Activated T-cell treated with anti-CD3 and anti-CD28 coated beads for 1 hour (primary cell): ENCODE results near the gene VPS54.
"Not testable (repeated sequence)": the region's sequence is repeated elsewhere in the genome, so short reads cannot be mapped to it uniquely, and the experiment has no call there.

Experiments
- DNase-seq: peaks from one replicate; pipeline ENCODE4 v3.0.0-alpha.2; 2020; ENCODE audit warnings: low read depth

VPS54 gene

DNA sequence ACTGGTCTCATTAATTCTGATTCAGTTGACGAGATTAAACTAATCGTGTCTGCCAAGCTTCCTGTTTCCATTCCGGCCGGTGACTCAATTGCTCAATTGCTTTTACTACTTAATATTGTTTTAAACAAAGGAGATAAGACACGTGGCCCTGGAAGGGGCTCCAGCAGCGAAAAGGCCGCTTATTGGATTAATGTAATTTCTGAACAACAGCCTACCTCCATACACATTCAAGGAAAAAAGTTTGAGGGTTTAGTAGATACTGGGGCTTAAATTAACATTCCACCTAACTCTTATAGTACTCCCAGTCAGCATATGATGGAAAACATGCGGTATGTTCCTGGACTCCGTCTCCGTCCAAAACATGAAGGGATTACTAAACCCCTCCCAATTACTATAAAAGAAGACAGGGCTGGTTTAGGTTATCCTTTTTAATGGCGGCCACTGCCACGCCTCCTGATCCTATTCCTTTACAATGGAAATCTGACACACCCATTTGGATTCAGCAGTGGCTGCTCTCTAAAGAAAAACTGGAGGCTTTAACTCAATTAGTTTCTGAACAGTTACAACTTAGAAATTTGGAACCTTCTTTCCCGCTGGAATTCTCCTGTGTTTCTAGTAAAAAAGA lies 27.1 kb downstream of the VPS54 start:
- DNase-seq = no peak

GRCh38 chr2:63991173-63991999 lies 27.8 kb downstream of the VPS54 start:
- not testable (repeated sequence) for DNase-seq

DNA sequence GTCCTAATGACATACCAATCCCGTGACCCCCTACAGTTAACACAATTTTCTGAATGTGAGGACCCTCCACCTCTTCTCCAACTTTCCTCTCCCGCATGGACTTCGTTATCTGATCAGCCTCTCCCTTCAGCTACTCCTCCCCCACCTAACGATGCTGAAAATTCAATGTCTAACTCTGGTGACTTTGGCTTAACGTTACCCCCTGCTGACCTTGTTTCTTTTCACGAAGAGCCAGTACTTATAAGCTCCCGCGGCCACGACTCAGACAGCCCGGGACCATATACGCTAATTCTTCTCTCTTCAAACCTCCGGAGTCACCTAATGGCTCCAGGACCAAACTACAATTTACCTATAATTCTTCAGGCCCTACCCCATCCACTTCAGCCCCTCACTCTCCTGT lies 29.2 kb downstream of the VPS54 start:
- DNase-seq = no peak

- DNase-seq = not testable (repeated sequence)
These were observed 30.3 kb downstream of the VPS54 start for GRCh38 chr2:63988842-63989436.

- DNase-seq = no peak
These were observed 34.4 kb downstream of the VPS54 start for GRCh38 chr2:63984606-63985359.

DNA sequence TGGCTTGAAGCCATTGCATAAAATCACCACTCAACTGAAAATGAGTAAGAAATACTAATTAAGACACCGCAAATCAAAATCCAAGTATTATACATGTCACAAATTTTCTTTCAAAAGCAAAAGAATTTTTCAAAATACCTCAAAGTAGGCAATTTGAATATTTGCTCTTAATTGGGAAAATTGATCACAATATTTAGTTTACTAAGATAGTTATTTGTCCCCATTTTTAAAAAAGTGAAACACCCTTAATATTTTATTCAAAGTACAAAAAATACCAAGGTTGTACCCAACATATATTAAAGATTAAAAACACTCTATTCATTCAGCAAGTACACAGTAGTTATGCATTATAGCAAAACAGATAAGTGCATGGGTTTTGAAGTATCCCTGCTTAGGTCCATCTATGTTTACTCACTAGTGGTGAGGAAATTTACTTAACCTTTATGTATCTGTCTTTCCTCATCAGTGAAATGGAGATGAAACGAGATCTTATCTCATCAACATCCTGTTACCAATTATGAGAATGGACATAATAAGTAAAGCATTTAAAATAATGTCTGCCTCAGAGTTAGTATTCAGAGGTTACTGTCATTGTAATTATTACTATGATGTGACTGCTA lies 35.1 kb downstream of the VPS54 start:
- DNase-seq = no peak

DNA sequence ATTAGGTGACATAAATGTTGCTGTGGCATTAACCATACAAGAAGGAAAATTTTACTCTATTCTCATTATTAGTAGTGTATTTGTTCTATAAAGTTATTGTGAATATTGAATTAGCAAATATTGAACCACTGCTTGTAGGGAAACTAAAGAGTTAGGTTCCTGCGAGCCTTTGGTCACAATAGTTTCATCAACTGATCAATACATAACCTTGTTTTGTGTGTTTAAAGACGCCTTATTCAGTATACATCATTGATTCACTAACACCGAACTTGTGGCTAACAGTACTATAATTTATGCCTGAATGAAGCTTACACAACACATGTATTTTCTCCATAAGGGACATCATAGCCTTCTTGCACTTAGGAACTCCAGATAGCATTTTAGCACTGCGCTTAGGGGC lies 36.9 kb downstream of the VPS54 start:
- no peak for DNase-seq

GRCh38 chr2:63981702-63982103 lies 37.5 kb downstream of the VPS54 start:
- DNase-seq = no peak

DNA sequence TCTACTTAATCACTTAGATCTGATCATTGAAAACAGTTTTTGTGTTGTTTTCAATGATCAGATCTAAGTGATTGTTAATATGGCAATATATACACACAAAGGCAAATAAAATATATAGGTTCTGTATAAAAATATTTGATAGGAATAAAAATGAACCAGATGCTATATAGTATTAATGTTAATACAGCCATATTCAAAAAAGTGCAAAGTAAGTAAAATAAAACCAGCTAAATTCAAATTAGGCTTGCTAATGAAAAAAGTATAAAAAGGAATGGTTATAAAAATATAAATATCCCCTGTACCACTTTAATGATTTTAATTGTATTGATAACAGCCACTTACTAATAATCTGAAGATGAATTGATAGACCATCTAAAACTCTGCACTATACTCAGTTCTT lies 38.4 kb downstream of the VPS54 start:
- no peak for DNase-seq

DNA sequence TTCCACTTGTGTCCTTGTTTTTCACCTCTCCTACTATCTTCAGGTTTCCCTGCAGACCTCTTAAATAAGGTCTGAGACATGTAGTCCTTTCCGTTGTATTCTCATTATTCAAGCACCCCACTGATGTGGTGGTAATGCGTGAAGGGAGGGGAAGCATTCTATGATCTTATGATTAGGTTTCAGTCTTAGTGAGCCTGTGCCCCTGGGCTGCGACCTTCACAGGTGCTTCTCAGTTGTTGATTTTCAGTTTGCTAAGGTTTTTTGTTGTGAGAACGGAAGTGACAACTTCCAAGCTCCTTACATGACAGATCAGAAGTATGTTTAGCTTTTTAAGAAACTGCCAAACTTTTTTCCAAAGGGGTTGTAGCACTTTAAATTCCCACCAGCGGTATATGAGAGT lies 41.3 kb downstream of the VPS54 start:
- no peak for DNase-seq

DNA sequence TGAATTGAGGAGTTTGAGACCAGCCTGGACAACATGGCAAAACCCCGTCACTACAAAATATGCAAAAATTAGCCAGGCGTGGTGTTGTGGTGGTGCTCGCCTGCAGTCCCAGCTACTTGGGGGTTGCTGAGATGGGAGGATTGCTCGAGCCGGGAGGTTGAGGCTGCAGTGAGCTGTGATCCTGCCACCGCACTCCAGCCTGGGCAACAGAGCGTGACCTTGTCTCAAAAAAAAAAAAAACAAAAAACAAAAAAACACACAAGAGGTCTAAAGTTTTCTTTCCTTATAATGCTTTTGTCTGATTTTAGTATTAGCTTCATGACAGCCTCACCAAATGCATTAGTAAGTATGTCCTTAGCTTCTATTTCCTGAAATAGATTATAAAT lies 43.1 kb downstream of the VPS54 start:
- no peak for DNase-seq

GRCh38 chr2:63975437-63976124 lies 43.6 kb downstream of the VPS54 start:
- no peak for DNase-seq

DNA sequence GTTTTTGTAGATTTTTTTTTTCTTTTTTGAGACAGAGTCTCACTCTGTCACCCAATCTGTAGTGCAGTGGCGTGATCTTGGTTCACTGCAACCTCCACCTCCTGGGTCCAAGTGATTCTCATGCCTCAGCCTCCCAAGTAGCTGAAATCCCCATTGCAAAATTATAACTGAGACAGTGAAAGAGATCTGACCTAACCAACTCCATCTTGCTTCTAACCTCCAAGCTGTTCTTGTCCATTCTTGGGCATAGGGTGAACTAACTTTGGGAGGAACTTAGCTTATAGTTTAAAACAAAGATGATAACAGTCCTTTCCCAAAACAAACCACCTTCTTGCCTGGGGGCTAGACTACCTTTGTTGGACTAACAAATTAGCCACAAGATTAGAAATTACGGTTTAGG lies 44.2 kb downstream of the VPS54 start:
- DNase-seq = not testable (repeated sequence)

DNA sequence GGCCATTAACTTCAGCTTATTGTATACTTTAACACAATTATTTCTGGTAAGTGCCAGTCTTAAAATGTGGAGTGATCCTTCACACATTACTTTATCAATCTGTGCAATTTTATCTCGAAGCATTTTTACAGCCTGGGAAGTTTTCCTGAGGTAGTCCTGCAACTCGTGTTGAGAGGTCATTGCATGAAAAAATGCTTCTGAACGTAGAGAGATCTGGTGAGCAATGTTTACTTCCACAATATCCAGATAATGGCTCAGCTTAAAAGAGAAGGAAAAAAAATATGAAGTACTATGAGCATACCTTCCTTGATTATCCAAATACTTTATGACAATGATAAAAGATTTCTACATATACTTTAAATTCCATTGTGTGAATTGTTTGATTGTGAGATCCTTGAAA lies 57.0 kb downstream of the VPS54 start:
- DNase-seq = no peak

DNA sequence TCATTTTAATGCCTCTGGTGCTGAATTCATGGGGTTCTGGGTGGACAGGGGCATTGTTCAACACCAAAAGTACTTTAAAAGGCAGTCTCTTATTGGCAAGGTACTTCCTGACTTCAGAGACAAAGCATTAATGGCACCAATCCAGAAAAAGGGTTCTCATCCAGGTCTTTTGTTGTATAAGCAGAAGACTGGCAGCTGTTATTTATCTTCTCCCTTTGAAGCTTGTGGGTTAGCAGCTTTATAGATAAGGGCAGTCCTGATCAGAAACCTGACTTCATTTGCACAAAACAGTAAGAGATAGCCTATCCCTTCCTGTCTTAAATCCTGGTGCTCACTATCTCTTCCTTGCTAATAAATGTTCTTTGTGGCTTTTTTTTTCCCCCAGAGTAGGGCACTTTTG lies 68.8 kb downstream of the VPS54 start:
- DNase-seq = no peak

DNA sequence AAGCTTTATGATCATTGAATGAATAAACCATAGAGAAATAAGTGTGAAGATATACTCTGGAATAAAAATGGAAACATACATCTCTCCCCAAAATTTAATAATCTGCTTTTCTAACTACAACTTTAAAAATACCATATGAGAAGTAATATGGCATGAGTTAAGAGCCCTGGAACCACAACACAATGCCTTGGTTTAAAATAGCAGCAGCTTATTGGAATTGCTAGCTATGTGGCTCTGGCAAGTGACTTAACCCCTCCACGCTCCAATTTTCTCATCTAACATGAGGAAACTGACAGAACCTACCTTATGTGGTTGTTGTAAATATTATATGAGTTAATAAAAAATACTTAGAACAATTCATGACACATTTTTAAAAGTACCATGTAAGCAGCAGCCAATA lies 76.4 kb downstream of the VPS54 start:
- DNase-seq = no peak

- DNase-seq = not testable (repeated sequence)
These were observed 87.1 kb downstream of the VPS54 start for GRCh38 chr2:63932104-63932503.

DNA sequence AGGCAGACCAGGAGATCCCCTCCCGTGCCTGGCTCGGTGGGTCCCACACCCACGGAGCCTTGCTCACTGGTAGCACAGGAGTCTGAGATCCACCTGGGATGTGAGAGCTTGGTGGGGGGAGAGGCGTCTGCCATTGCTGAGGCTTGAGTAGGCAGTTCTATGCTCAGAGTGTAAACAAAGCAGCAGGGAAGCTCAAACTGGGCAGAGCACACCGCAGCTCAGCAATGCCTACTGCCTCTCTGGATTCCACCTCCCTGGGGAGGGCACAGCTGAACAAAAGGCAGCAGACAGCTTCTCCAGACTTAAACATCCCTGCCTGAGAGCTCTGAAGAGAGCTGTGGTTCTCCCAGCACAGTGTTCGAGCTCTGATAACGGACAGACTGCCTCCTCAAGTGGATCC lies 92.4 kb downstream of the VPS54 start:
- DNase-seq = no peak

- DNase-seq = no peak
These were observed 104.9 kb downstream of the VPS54 start for GRCh38 chr2:63914311-63914710.

DNA sequence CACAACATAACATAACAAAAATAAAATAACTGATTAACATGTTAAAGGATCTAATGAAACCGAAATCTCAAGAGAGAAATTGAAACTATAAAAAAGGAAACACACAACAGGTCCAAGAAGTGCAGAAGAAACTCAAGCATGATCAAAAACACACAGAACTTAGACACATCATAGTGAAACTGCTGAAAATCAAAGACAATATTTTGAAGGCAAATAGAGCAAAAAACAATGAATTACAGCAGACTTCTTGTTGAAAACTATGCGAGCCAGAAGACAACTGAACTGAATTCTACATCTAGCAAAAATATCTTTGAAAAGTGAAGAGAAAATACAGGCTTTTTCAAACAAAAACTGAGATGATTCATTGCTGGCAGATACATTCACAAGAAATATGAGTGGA lies 116.2 kb downstream of the VPS54 start:
- DNase-seq = no peak

GRCh38 chr2:63902149-63902548 lies 117.1 kb downstream of the VPS54 start:
- DNase-seq = no peak

GRCh38 chr2:63899639-63900038 lies 119.6 kb downstream of the VPS54 start:
- no peak for DNase-seq
